Stimulated activated CD4-positive, alpha-beta T cell treated with anti-CD3 and anti-CD28 coated beads, TNF-alpha, amount 100 ng/mL, for 24 hours (primary cell): ENCODE data around the gene MC1R.

Experiments
- DNase-seq, 3 experiments: peaks; one replicate each; pipeline ENCODE4 v3.0.0-alpha.2; 2020; ENCODE audit warnings: low read depth in 3 of 3

The MC1R gene

DNA sequence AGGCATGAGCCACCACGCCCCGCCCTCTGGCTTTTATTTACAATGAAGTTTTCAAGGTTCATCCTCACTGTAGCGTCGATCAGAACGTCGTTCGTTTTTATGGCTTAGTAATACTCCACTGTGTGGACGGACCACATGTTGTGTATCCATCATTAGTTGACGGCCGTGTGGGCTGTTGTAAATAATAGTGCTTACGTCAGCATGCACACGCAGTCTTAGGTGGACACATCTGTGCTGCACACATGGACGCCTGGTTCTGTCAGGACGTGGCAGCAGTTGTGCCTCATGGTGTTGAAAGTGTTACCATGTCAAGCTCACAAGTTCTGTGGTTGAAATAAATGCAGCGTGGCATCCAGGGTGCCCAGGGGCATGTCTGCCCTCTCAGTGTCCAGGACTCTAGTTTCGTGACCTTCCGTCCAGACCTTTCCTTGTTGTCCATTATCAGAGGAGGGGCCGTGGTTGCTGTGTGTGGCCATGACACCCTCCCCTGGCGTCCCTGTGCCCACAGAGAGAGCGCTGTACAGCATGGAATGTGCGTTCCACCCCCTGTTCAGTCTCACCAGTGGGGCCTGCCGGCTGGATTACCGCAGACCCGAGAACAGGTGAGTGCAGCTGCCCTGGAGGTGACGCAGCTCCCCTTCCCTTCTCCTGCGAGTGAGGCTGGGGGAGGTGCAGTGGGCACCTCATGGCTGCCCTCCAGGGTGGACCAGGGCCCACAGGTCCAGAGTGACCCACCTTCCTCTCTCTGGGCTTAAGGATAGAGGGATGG lies 23.0 kb upstream of the MC1R start:
- no peak for DNase-seq

DNA sequence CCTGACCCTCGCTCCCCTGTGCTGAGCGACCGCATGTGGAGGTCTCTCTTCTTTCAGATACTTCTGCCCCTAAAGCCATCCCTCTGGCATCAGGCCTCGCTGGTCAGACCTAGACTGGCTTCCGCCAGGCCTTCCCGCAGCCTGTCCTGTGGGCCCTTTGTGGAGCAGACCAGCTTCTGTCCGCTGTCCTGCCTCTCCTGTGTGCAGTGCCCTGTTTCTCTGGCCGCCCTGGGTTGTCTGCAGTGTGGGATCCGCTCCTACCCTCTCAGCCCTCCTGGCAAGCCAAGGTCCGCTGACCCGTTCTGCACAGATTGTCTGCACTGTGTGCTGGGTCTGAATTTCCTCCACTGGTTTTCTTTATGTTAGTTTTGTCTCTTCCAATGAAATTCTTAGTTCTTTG lies 21.5 kb upstream of the MC1R start:
- no peak for DNase-seq

DNA sequence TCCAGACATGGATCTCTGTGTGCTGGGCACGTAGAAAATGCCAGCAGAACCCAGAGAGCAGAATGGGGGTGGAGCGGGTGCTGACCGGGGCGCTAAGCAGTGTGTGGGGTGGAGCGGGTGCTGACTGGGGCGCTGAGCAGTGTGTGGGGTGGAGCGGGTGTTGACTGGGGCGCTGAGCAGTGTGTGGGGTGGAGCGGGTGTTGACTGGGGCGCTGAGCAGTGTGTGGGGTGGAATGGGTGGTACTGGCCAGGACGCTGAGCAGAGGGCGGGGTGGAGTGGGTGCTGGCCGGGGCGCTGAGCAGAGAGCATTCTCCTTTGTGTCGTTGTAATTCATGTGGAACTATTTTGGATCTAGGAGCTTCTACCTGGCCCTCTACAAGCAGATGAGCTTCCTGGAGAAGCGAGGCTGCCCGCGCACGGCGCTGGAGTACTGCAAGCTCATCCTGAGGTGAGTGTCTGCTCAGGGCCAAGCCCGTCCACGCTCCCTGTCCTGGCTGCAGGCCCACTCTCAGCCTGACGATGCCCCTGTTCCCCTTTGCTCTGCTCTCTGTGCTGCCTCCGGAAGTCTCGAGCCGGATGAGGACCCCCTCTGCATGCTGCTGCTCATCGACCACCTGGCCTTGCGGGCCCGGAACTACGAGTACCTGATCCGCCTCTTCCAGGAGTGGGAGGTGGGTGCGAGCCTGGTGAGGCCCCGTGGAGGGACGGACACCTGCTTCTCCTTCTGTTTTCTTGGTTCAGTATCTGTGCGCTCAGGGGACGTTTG lies 20.3 kb upstream of the MC1R start:
- DNase-seq: no peak

DNA sequence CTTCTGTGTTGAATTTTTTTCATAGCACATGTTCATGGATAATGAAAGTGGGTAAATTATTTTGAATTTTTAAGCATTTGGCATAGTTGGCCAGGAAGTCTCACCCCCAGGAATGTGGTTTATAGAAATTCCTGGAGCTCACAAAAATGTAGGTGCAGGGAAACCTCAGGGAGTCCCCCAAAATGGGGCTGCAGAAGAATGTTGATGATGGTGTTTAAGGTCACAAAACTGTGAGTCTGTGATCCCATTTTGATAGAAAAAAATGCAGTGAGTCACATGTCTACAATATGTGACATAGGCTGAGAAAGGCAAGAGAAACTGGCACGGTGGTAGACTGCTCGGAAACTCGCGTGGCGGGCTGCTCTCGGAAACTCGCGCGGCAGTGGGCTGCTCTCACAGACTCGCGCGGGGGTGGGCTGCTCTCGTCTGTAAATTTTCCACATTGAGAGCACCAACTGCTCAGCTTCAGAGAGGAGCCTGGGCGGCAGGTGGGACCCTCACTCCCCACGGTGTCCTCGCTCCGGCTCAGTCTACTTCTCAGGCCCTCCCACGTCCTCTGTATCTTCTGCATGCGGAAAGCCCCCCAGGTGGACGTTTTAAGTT lies 18.7 kb upstream of the MC1R start:
- no peak for DNase-seq

DNA sequence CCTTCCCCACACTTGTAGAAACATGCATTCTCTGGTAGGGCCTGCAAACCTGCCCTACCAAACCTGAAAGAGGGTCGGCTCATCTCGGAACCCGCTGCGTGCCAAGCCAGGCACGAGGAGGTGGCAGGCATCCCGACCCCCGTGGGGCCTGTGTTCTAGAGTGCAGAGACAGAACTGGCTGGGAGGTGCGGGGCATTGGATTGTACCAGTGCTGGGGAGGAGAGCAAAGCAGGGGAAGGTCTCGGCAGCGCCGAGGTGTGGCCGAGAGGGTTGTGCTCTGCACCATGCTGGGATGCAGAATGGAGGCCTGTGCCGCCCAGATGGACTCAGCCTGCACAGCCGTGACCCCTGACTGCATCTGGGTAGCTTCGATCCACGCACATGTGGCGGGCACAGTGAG lies 17.8 kb upstream of the MC1R start:
- no peak for DNase-seq

DNA sequence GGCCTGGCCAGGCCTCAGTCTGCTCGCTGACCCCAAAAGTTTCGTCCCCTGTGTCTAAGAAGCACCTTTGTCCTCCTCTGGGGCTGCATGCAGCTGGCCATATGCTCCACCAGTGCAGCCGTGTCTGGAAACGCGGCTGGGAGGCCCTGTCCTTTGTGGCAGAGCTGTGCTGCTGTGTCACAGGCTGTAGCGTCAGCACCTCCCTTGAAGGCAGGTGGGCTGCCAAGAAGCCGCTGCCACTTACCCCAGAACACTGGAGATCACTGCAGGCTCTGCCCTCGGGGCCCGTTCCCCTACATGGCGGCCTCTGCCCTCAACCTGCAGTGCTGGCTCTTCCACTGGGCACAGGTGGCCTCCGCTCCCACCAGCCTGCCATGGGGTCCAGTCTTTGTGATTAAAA lies 15.7 kb upstream of the MC1R start:
- no peak for DNase-seq

DNA sequence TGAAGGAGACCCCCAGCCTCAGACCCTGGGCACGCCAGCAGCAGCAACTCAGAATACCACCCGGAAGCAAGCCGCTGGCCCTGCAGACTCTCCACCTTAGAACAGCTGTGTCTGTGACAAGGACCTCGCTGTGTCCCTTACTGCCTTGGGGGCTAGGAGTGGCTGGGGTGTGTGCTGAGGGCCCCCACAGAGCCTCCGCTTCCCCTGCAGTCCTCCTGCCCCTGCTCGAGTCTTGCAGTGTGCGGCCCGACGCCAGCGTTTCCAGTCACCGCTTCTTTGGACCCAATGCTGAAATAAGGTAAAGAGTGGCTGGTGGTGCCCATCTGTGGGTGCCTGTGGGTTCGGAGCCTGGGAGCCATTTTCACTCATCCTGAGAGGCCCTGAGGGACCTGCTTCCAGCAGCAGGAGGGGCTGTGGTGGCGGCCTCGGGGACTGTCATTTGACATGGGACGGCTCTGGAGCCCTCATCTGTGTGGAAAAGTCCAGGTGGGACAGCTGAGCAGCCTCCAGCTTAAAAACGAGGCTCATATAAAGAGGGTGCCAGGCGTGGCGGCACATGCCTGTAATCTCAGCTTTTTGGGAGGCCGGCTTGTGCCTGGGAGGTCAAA lies 14.7 kb upstream of the MC1R start:
- no peak for DNase-seq

DNA sequence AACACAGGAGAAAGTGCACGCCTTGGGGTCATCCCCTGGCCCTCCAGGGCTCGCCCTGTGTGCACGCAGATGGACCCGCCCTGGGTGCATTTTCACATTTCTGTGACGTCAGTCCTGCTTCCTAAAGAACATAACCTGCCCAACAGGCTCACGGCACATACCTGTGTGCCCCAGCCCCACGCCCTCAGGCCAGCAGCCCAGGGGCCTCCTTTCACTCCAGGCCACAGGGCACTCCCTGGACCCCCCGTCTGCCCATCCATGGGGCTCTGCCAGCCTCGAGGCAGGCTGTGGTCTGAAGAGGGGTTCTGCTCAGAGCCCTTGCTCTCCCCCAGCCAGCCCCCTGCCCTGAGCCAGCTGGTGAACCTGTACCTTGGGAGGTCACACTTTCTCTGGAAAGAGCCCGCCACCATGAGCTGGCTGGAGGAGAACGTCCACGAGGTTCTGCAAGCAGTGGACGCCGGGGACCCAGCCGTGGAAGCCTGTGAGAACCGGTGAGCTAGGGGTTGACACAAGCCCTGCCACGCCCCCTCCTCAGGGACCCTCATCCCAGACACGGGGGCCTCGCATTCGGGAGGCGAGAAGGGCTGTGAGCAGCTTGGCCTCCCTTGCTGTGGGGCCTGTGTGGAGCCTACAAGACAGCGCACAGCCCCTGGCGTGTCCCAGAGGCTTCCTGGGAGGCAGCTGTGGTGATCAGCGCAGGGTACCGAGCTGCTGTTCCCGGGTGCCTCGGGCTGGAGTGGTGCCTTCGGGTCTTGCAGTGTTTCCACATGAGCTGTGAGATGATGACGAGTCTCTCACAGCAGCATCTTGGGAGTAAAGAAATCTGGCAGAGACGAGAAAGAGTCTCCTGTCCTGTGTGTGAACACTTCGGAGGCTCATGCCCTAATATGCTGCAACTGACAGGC lies 13.8 kb upstream of the MC1R start:
- no peak for DNase-seq

DNA sequence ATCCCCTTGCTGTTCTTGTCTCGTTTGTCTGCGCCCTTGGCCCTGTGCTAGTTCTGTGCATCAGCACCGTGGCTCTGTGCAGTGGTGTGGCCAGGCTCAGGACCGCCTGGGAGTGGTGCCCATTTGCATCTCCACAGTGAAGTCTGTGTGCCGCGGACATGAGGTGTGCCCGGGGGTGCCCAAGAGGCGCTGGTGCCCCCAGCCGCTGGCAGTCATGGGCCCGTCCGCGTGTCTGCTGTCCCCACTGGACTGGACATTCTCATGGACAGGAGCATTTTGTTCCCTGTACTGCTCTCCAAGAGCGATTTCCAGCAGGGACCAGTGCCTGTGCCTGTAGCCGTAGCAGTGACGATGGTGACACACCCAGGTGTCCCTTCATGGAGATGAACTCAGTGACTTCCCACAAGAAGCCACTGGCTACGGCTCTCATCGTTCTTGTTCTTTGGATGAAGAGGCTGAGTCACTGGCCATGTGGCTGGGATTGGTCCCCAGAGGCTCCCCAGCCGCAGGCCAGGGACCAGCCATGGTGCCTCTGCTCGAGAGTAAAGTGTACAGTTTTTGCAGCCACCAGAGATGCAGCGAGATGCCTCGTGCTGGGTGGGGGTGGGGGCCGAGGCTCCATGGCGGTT lies 13.0 kb upstream of the MC1R start:
- DNase-seq: no peak

DNA sequence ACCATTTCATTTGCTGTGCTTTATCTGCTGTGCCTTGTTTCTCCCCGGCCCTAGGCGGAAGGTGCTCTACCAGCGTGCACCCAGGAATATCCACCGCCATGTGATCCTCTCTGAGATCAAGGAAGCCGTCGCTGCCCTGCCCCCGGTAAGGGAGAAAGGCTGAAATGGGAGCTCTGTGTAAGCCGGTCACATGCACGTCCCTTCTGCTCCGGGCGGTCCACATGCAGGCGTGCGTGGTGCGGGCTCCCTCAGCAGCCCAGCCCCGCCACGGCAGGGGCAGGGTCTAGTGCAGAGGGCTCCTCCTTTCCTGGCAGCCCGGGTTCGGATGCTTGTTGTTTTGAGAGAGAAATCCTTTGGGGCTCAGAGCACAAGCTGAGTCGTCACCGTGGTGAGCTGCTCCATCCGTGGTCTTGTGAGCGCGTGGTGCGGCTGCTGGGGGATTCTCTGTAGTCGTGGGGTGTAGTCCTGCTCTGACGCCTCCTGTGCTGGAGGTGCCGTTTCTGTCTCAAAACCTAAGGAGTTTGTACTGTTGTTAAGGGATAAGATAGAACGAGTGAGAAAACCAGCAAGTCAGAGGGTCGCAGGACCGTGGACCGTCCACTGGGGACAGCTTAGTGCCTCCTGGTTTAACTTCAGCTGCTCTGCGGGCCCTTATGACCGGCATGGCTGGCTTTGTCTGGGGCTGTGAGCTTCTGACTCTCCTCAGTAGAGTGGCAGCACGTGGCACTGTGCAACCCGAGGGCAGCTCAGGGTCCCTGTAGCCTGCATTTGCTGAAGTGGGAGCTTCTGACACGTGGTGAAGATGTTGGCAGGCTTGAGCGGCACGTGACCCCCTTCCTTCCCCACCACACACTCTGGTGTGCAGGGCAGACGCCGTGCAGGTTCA lies 12.3 kb upstream of the MC1R start:
- DNase-seq: no peak

DNA sequence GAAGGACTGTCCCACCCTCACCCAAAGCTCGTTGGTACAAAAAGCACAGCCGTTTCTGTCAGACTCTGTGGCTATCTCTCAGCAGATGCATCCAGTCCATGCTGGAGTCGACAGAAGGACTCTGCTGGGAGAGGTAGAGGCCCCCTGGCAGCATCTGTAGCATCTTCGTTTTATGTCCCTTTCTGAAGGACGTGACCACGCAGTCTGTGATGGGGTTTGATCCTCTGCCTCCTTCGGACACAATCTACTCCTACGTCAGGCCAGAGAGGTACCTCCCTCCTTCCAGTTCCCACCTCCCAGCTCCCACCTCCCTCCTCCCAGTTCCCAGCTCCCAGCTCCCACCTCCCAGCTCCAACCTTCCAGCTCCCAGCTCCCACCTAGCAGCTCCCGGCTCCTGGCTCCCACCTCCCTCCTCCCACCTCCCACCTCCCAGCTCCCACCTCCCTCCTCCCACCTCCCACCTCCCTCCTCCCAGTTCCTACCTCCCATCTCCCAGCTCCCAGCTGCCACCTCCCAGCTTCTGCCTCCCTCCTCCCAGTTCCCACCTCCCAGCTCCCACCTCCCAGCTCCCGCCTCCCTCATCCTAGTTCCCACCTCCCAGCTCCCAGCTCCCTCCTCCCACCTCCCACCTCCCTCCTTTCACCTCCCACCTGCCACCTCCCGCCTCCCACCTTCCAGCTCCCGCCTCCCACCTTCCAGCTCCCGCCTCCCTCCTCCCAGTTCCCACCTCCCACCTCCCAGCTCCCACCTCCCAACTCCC lies 11.4 kb upstream of the MC1R start:
- DNase-seq: no peak

DNA sequence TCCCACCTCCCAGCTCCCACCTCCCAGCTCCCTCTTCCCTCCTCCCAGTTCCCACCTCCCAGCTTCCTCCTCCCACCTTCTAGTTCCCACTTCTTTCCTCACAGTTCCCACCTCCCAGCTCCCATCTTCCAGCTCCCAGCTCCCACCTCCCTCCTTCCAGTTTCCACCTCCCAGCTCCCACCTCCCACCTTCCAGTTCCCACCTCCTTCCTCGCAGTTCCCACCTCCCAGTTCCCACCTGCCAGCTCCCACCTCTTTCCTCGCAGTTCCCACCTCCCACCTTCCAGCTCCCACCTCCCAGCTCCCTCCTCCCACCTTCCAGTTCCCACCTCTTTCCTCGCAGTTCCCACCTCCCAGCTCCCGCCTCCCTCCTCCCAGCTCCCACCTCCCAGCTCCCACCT lies 10.4 kb upstream of the MC1R start:
- DNase-seq: no peak

DNA sequence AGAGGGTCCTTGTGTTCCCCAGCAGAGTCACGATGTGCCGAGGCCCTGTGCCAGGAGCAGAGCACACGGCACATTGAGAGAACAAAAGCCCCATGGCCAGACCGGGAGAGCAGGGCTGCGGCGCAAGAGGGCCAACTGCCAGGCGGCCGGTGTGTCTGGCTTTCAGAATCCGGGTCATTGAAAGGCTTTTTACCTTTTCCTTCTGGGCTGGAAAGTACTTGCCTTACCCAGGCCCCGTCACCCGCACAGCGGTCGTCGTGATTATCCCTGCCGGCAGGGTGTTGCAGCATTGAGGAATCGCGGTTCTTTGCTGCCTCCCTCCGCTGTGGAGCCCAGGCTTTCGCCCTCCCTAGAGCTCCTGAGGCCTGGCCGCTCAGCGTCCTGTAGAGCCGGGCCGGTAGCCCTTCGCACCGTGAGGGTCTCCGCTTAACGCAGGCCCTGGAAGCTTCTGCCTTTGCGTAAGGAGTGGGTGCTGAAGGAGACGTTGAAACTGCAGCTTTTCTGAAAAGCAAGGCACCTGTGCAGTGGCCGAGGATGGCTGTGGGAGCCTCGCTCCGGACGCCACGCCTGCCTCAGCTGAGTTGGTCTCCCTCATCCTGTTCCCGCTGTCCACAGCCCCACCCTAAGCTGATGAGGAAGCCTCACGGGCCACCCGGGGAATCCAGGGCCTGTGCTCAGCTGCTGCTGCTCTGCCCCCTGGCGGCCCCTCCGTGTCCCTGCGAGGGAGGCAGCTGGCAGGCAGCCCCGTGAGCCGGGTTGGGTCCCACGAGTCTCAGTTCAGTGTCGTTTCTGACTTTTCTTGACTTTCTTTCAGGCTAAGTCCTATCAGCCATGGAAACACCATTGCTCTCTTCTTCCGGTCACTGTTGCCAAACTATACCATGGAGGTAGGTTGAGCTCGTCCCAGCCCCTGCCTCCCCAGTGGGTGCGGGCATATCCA lies 8.6 kb upstream of the MC1R start:
- DNase-seq: peak; percentile 40 to 71 (median 54)

DNA sequence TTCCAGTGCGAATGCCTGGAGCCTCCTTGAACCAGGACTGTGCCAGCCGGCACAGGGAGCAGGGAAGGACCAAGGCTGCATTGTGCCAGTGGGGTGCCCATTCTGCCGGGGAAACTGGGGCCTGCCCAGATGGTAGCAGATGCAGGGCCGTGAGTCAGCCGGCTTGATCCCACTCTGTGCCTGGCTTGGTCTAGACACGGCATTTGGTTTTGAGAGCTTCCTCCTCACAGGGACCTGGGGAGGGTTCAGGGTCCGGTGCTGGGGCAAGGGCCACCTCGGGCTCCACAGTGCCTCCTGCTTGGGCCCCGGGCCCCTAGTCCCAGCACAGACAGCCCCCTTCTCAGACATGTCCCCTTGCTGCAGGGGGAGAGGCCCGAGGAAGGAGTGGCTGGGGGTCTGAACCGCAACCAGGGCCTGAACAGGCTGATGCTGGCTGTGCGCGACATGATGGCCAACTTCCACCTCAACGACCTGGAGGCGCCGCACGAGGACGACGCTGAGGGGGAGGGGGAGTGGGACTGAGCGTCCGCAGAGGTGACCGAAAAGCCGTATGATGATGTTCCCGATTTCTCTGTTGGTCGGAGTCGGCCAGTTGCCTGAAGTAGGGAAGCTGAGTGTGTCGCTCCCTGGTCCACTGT lies 7.8 kb upstream of the MC1R start:
- no peak for DNase-seq

DNA sequence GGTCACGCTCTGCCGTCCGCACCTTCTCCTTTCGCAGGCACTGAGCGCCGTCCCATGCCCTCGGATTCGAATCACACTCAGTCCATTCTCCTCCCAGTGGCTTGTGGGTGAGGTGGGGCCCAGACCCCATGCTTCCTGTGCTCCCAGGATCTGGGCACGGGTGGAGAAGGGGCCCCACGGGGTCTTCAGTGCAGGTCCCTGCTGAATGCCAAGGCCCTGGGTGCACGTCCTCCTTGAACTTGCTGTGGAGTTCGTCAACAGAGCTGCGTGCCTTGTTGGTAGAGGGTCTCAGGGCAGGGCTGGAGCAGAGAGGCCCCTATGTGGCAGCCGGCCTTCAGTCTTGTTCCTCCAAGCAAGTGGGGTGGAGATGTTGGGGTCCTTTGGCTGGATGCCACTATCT lies 7.3 kb upstream of the MC1R start:
- DNase-seq: no peak

DNA sequence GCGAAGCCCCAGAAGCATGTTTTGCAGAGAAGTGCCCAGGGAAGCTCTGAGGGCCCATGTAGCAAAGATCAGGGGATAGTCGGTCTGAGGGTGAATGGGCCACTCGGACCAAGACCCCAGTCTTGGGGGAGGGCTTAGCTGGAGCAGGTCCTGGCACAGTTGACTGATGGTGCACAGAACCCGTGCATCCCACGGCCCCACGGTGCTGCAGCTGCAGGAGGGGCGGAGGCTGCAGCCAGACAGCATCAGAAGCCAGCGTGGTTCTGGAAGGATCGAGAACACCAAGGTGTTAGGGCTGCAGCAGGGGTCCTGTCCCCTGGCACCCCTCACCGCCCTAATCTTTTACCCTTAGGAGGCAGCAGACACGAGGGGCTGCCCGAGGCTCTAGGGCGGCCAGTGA lies 6.5 kb upstream of the MC1R start:
- DNase-seq: no peak

DNA sequence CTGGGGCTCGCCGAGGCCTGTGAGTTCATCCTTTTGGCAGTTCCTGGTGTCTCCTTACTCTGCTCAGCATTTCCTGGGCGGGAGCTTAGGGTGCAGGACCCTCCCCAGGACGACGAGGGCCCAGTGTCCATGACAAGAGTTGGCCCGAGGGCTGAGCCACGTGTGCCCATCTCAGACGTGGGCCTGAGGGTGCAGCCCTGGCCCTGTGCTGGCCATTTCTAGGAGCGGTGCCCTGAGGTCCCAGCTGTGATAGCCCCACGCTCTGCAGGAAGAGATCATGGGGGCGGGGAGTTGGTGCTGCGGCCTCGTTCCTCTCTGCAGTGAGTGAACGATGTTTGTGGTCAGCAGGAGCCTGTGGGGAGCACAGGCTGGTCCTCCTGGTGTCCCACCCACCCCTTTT lies 6.0 kb upstream of the MC1R start:
- no peak for DNase-seq
